ENCODE data around the gene SLC2A8. TPM values are rescaled to one million over a fixed set of nuclear protein-coding genes. Genes with fewer than 3 reads are reported as not detected.

Gene SLC2A8
- total and polyA plus RNA-seq, 4 experiments from 2014 or later, result 1.1 to 3.2 (median 2.2) TPM

- POLR2A ChIA-PET (ENCODE audit: partially characterized antibody), result interaction anchor here (1.2 to 1.7 kb wide), 2 partner anchors 22 to 222 kb away, joined by 3 to 5 read pairs; partner anchors contain the start of gene ZNF79
- H3K4me1 Mint-ChIP-seq, result peaks cover 22 to 45% (median 30%) of the 10 kb centered on the region in 4 donors
- intact Hi-C loops (cut with micrococcal nuclease), result no loop called here
- H3K27me3 ChIP-seq (ENCODE audit: insufficient read depth, low read length), result no peaks in the 10 kb centered on the region
- H3K27ac ChIP-seq (ENCODE audit: low read depth, low read length), result no peak overlapping the region
- H3K9me3 ChIP-seq (ENCODE audit: control insufficient read depth in 1 of 2, low read length in 2 of 2), result no peaks in the 10 kb centered on the region
- no peak overlapping the region for H3K4me3 ChIP-seq (ENCODE audit: low read length in 2 of 2)
- peaks cover 55 to 83% of the 10 kb centered on the region in 2 donors for H3K36me3 Mint-ChIP-seq
- peaks cover 0 to 6% (median 0%) of the 10 kb centered on the region in 8 donors for H3K9me3 Mint-ChIP-seq
- CTCF ChIA-PET (ENCODE audit: partially characterized antibody), result no interaction called here
- H3K4me1 ChIP-seq (ENCODE audit: insufficient read depth, low read length), result peaks cover 18% of the 10 kb centered on the region
- peaks cover 65% of the 10 kb centered on the region for H3K36me3 ChIP-seq (ENCODE audit: insufficient read depth, low read length)
- H3K4me3 Mint-ChIP-seq, result no peak overlapping the region
- H3K27me3 Mint-ChIP-seq, result no peaks in the 10 kb centered on the region
- H3K27ac Mint-ChIP-seq, result peak overlapping the region in 6 of 7 donors; percentile 32 to 97 (median 60)
- DNase-seq, result no peak
Measured at GRCh38 chr9:127445851-127446712, 49.1 kb downstream of the SLC2A8 start.

GRCh38 chr9:127446713-127447415 lies 49.9 kb downstream of the SLC2A8 start:
- Mint-ChIP-seq H3K27me3 (no peaks in the 10 kb centered on the region), H3K4me1 (peaks cover 22 to 52% (median 31%) of the 10 kb centered on the region in 4 donors), H3K36me3 (peaks cover 52 to 87% of the 10 kb centered on the region in 2 donors), H3K9me3 (peaks cover 0 to 8% (median 0%) of the 10 kb centered on the region in 8 donors), H3K4me3 (no peak overlapping the region), H3K27ac (peak overlapping the region in 3 of 7 donors; percentile 58 to 97 (median 62))
- H3K4me1 ChIP-seq (ENCODE audit: insufficient read depth, low read length), result peaks cover 20% of the 10 kb centered on the region
- H3K9me3 ChIP-seq (ENCODE audit: control insufficient read depth in 1 of 2, low read length in 2 of 2), result no peaks in the 10 kb centered on the region
- peaks cover 61% of the 10 kb centered on the region for H3K36me3 ChIP-seq (ENCODE audit: insufficient read depth, low read length)
- intact Hi-C loops (cut with micrococcal nuclease), result no loop called here
- no peak overlapping the region for H3K4me3 ChIP-seq (ENCODE audit: low read length in 2 of 2)
- H3K27me3 ChIP-seq (ENCODE audit: insufficient read depth, low read length), result no peaks in the 10 kb centered on the region
- DNase-seq, result no peak
- CTCF ChIA-PET (ENCODE audit: partially characterized antibody), result no interaction called here
- H3K27ac ChIP-seq (ENCODE audit: low read depth, low read length), result no peak overlapping the region
- POLR2A ChIA-PET (ENCODE audit: partially characterized antibody), result interaction anchor here (0.7 to 1.7 kb wide), 3 partner anchors 23 to 222 kb away, joined by 3 to 5 read pairs (median 3); partner anchors contain the start of gene ZNF79

- POLR2A ChIA-PET (ENCODE audit: partially characterized antibody), result interaction anchor here (0.6 to 1.7 kb wide), 5 partner anchors 18 to 426 kb away, joined by 3 to 6 read pairs (median 3); partner anchors contain the start of gene ZNF79
- peaks cover 27% of the 10 kb centered on the region for H3K4me1 ChIP-seq (ENCODE audit: insufficient read depth, low read length)
- H3K36me3 Mint-ChIP-seq, result peaks cover 52 to 82% of the 10 kb centered on the region in 2 donors
- H3K36me3 ChIP-seq (ENCODE audit: insufficient read depth, low read length), result peaks cover 61% of the 10 kb centered on the region
- DNase-seq, result no peak
- no peak overlapping the region for H3K27ac ChIP-seq (ENCODE audit: low read depth, low read length)
- no peaks in the 10 kb centered on the region for H3K9me3 ChIP-seq (ENCODE audit: control insufficient read depth in 1 of 2, low read length in 2 of 2)
- peak overlapping the region in 6 of 7 donors; percentile 27 to 98 (median 66) for H3K27ac Mint-ChIP-seq
- H3K27me3 ChIP-seq (ENCODE audit: insufficient read depth, low read length), result no peaks in the 10 kb centered on the region
- peak overlapping the region in 1 of 8 donors; percentile 53 for H3K4me3 Mint-ChIP-seq
- CTCF ChIA-PET (ENCODE audit: partially characterized antibody), result no interaction called here
- H3K4me3 ChIP-seq (ENCODE audit: low read length in 2 of 2), result no peak overlapping the region
- intact Hi-C loops (cut with micrococcal nuclease), result no loop called here
- H3K9me3 Mint-ChIP-seq, result peaks cover 0 to 8% (median 0%) of the 10 kb centered on the region in 8 donors
- H3K4me1 Mint-ChIP-seq, result peaks cover 24 to 59% (median 37%) of the 10 kb centered on the region in 4 donors
- H3K27me3 Mint-ChIP-seq, result no peaks in the 10 kb centered on the region
Measured at GRCh38 chr9:127447416-127448111, 50.6 kb downstream of the SLC2A8 start.

- Mint-ChIP-seq H3K36me3 (peaks cover 52 to 79% of the 10 kb centered on the region in 2 donors), H3K27ac (peak overlapping the region in 6 of 7 donors; percentile 70 to 98 (median 96)), H3K4me1 (peaks cover 26 to 62% (median 39%) of the 10 kb centered on the region in 4 donors), H3K4me3 (peak overlapping the region in 6 of 8 donors; percentile 25 to 99 (median 42)), H3K27me3 (no peaks in the 10 kb centered on the region), H3K9me3 (peaks cover 0 to 8% (median 0%) of the 10 kb centered on the region in 8 donors)
- no peak for DNase-seq
- ChIA-PET CTCF (ENCODE audit: partially characterized antibody) (no interaction called here), POLR2A (ENCODE audit: partially characterized antibody) (interaction anchor here (0.6 to 0.8 kb wide), 3 partner anchors 11 to 224 kb away, joined by 3 read pairs; no protein-coding TSS in a partner anchor)
- intact Hi-C loops (cut with micrococcal nuclease), result no loop called here
- no peaks in the 10 kb centered on the region for H3K9me3 ChIP-seq (ENCODE audit: control insufficient read depth in 1 of 2, low read length in 2 of 2)
- H3K4me1 ChIP-seq (ENCODE audit: insufficient read depth, low read length), result peaks cover 29% of the 10 kb centered on the region
- H3K27me3 ChIP-seq (ENCODE audit: insufficient read depth, low read length), result no peaks in the 10 kb centered on the region
- no peak overlapping the region for H3K4me3 ChIP-seq (ENCODE audit: low read length in 2 of 2)
- H3K36me3 ChIP-seq (ENCODE audit: insufficient read depth, low read length), result peaks cover 57% of the 10 kb centered on the region
- H3K27ac ChIP-seq (ENCODE audit: low read depth, low read length), result peak overlapping the region; percentile 83
Measured at GRCh38 chr9:127448112-127448805, 51.3 kb downstream of the SLC2A8 start.

- no peaks in the 10 kb centered on the region for H3K9me3 ChIP-seq (ENCODE audit: control insufficient read depth in 1 of 2, low read length in 2 of 2)
- peaks cover 50% of the 10 kb centered on the region for H3K36me3 ChIP-seq (ENCODE audit: insufficient read depth, low read length)
- peak overlapping the region; percentile 83 for H3K27ac ChIP-seq (ENCODE audit: low read depth, low read length)
- Mint-ChIP-seq H3K36me3 (peaks cover 45 to 75% of the 10 kb centered on the region in 2 donors), H3K4me3 (peak overlapping the region; percentile 95 to 99 (median 96)), H3K27ac (peak overlapping the region; percentile 73 to 98 (median 96)), H3K9me3 (peaks cover 0 to 7% (median 0%) of the 10 kb centered on the region in 8 donors), H3K4me1 (peaks cover 27 to 62% (median 39%) of the 10 kb centered on the region in 4 donors), H3K27me3 (no peaks in the 10 kb centered on the region)
- peaks cover 29% of the 10 kb centered on the region for H3K4me1 ChIP-seq (ENCODE audit: insufficient read depth, low read length)
- intact Hi-C loops (cut with micrococcal nuclease), result no loop called here
- ChIA-PET CTCF (ENCODE audit: partially characterized antibody) (interaction anchor here (1.0 to 1.4 kb wide), 3 partner anchors 10 to 53 kb away, joined by 3 to 6 read pairs (median 5); partner anchors contain the start of gene SLC2A8), POLR2A (ENCODE audit: partially characterized antibody) (interaction anchor here (0.9 to 4.1 kb wide), 11 partner anchors 9 to 645 kb away, joined by 3 to 67 read pairs (median 21); partner anchors contain the start of genes SLC2A8, TOR2A, ZBTB43 and ZNF79)
- no peaks in the 10 kb centered on the region for H3K27me3 ChIP-seq (ENCODE audit: insufficient read depth, low read length)
- DNase-seq, result no peak
- H3K4me3 ChIP-seq (ENCODE audit: low read length in 2 of 2), result peak overlapping the region; percentile 86 to 97
Measured at GRCh38 chr9:127449332-127449966, 52.5 kb downstream of the SLC2A8 start.

All from CD4-positive, alpha-beta memory T cell (primary cell).